A673 (cell line): ENCODE data around the gene ATG14.

Source experiments
- CTCF ChIP-seq: fragments of 300-800, 200-600 bp; sonication (generic); conservative IDR thresholded peaks from 2 replicates; pipeline ENCODE4 v1.5.1; 2017; ENCODE audit warnings: low read depth, mild to moderate bottlenecking, antibody characterized with exemption, low read length, moderate library complexity, mixed read lengths
- EZH2 ChIP-seq: fragments of 200-600 bp; sonication (generic); IDR thresholded peaks from 2 replicates; pipeline ENCODE4 v1.6.1; 2017; ENCODE audit warnings: borderline replicate concordance, low read depth, mild to moderate bottlenecking, mixed read lengths, antibody characterized with exemption, low read length; ENCODE audit not compliant: poor library complexity, severe bottlenecking

GRCh38 chr14:55423969-55424368 lies 12.3 kb upstream of the ATG14 start:
- TF ChIP-seq CTCF (no peak), EZH2 (no peak)
